DMS153 treated with DMSO at 0.1 percent for 48 hours (cell line): ENCODE data around the gene RPH3AL.

ENCODE experiments used
- DNase-seq: peaks from one replicate; lab custom pipeline; 2025; ENCODE audit not compliant: unreplicated experiment; lab: John Stamatoyannopoulos, UW

Gene RPH3AL

GRCh38 chr17:352421-353212, at the start of gene RPH3AL:
Gene RPH3AL (minus strand): TSS chr17:352807. CDS start chr17:327543, 25,264 bp downstream.
- no peak for DNase-seq

GRCh38 chr17:400257-400656, 47.6 kb upstream of the RPH3AL start:
- no peak for DNase-seq

GRCh38 chr17:396788-397187, 44.2 kb upstream of the RPH3AL start:
- DNase-seq: no peak

- DNase-seq: no peak
These were observed 43.4 kb upstream of the RPH3AL start for GRCh38 chr17:395974-396373.

- no peak for DNase-seq
These were observed 42.6 kb upstream of the RPH3AL start for GRCh38 chr17:395179-395578.

- no peak for DNase-seq
These were observed 42.1 kb upstream of the RPH3AL start for GRCh38 chr17:394718-395095.

GRCh38 chr17:393806-394717, 41.5 kb upstream of the RPH3AL start:
- DNase-seq: no peak

GRCh38 chr17:391850-392249, 39.2 kb upstream of the RPH3AL start:
- DNase-seq: no peak

GRCh38 chr17:390025-390424, 37.4 kb upstream of the RPH3AL start:
- no peak for DNase-seq

- DNase-seq: no peak
These were observed 35.5 kb upstream of the RPH3AL start for GRCh38 chr17:388087-388486.

GRCh38 chr17:386141-386876, 33.7 kb upstream of the RPH3AL start:
- peak; percentile 1 for DNase-seq

GRCh38 chr17:385836-386140, 33.2 kb upstream of the RPH3AL start:
- DNase-seq: no peak

- no peak for DNase-seq
These were observed 32.7 kb upstream of the RPH3AL start for GRCh38 chr17:385178-385835.

- no peak for DNase-seq
These were observed 32.1 kb upstream of the RPH3AL start for GRCh38 chr17:384622-385177.

- DNase-seq: no peak
These were observed 31.4 kb upstream of the RPH3AL start for GRCh38 chr17:383771-384621.

GRCh38 chr17:382644-383533, 30.3 kb upstream of the RPH3AL start:
- DNase-seq: no peak

GRCh38 chr17:381941-382643, 29.5 kb upstream of the RPH3AL start:
- no peak for DNase-seq

- DNase-seq: no peak
These were observed 28.9 kb upstream of the RPH3AL start for GRCh38 chr17:381516-381915.
